ENCODE results near the gene RBM48.
"Not testable (repeated sequence)": the region's sequence is repeated elsewhere in the genome, so short reads cannot be mapped to it uniquely, and the experiment has no call there.

Gene RBM48

GRCh38 chr7:92528188-92528957, at the start of gene RBM48, which contains the start of gene PEX1:
TSS of gene RBM48 (plus strand) at chr7:92528795. CDS start at chr7:92528814, 19 bp downstream.
TSS of gene PEX1 (minus strand) at chr7:92528520. CDS start at chr7:92528435, 85 bp downstream.
- in situ Hi-C loops (cut with MboI; ENCODE audit: low sequenced_read_pairs): no loop called here

- in situ Hi-C loops (cut with MboI; ENCODE audit: low sequenced_read_pairs): not testable (repeated sequence)
Observed at GRCh38 chr7:92479146-92479545, 49.4 kb upstream of the RBM48 start.

- in situ Hi-C loops (cut with MboI; ENCODE audit: low sequenced_read_pairs): not testable (repeated sequence)
Observed at GRCh38 chr7:92483624-92484023, 45.0 kb upstream of the RBM48 start.

GRCh38 chr7:92484226-92484625, 44.4 kb upstream of the RBM48 start:
- in situ Hi-C loops (cut with MboI; ENCODE audit: low sequenced_read_pairs): not testable (repeated sequence)

- in situ Hi-C loops (cut with MboI; ENCODE audit: low sequenced_read_pairs): no loop called here
Observed at GRCh38 chr7:92485267-92485892, 43.2 kb upstream of the RBM48 start.

- in situ Hi-C loops (cut with MboI; ENCODE audit: low sequenced_read_pairs): no loop called here
Observed at GRCh38 chr7:92485974-92486373, 42.6 kb upstream of the RBM48 start.

- in situ Hi-C loops (cut with MboI; ENCODE audit: low sequenced_read_pairs): no loop called here
Observed at GRCh38 chr7:92487804-92488203, 40.8 kb upstream of the RBM48 start.

- in situ Hi-C loops (cut with MboI; ENCODE audit: low sequenced_read_pairs): no loop called here
Observed at GRCh38 chr7:92489634-92490033, 39.0 kb upstream of the RBM48 start.

GRCh38 chr7:92496876-92497275, 31.7 kb upstream of the RBM48 start:
- in situ Hi-C loops (cut with MboI; ENCODE audit: low sequenced_read_pairs): no loop called here

GRCh38 chr7:92498557-92498956, 30.0 kb upstream of the RBM48 start:
- in situ Hi-C loops (cut with MboI; ENCODE audit: low sequenced_read_pairs): no loop called here

- in situ Hi-C loops (cut with MboI; ENCODE audit: low sequenced_read_pairs): no loop called here
Observed at GRCh38 chr7:92503767-92504166, 24.8 kb upstream of the RBM48 start.

- in situ Hi-C loops (cut with MboI; ENCODE audit: low sequenced_read_pairs): no loop called here
Observed at GRCh38 chr7:92504563-92504962, 24.0 kb upstream of the RBM48 start.

GRCh38 chr7:92506363-92506762, 22.2 kb upstream of the RBM48 start:
- in situ Hi-C loops (cut with MboI; ENCODE audit: low sequenced_read_pairs): no loop called here

GRCh38 chr7:92508946-92509345, 19.6 kb upstream of the RBM48 start:
- in situ Hi-C loops (cut with MboI; ENCODE audit: low sequenced_read_pairs): no loop called here

GRCh38 chr7:92513167-92513902, 15.3 kb upstream of the RBM48 start:
- in situ Hi-C loops (cut with MboI; ENCODE audit: low sequenced_read_pairs): no loop called here

GRCh38 chr7:92517631-92518030, 11.0 kb upstream of the RBM48 start:
- in situ Hi-C loops (cut with MboI; ENCODE audit: low sequenced_read_pairs): no loop called here

GRCh38 chr7:92520024-92520423, 8.6 kb upstream of the RBM48 start:
- in situ Hi-C loops (cut with MboI; ENCODE audit: low sequenced_read_pairs): no loop called here

GRCh38 chr7:92523110-92523509, 5.5 kb upstream of the RBM48 start:
- in situ Hi-C loops (cut with MboI; ENCODE audit: low sequenced_read_pairs): no loop called here

GRCh38 chr7:92527300-92528187, 1.1 kb upstream of the RBM48 start:
- in situ Hi-C loops (cut with MboI; ENCODE audit: low sequenced_read_pairs): no loop called here

GRCh38 chr7:92528958-92529264, 316 bp downstream of the RBM48 start:
- in situ Hi-C loops (cut with MboI; ENCODE audit: low sequenced_read_pairs): no loop called here

- in situ Hi-C loops (cut with MboI; ENCODE audit: low sequenced_read_pairs): no loop called here
Observed at GRCh38 chr7:92534572-92534971, 6.0 kb downstream of the RBM48 start.

Data from HL-60/S4 (cell line).